Omental fat pad (tissue), 4 donors: Measurements from ENCODE around the gene PRAC2. TPM values are rescaled to one million over a fixed set of nuclear protein-coding genes. Genes with fewer than 3 reads are reported as not detected.

Experiments used
- ATAC-seq: fragments of 150-250 bp; one replicate; pipeline ENCODE4 v1.9.1; 2016; ENCODE audit warnings: mild to moderate bottlenecking, moderate library complexity; ENCODE audit not compliant: low FRiP score
- DNase-seq: peaks from one replicate; pipeline ENCODE4 v3.0.0-alpha.2; 2019; ENCODE audit warnings: low spot score
- CTCF ChIP-seq, 3 donors: fragments of 450-650 bp; IDR thresholded peaks; one replicate each; pipeline ENCODE4 v1.5.1; 2016 to 2017; ENCODE audit warnings: antibody characterized with exemption in 3 of 3, mild to moderate bottlenecking in 3 of 3, moderate library complexity in 2 of 3
- total RNA-seq, 4 donors: library from RNA; depleted of rRNA; stranded (reverse); fragments of >200 nt; gene quantifications; one replicate each; pipeline ENCODE4 v1.1.0, GENCODE V29; 2016

PRAC2 gene
- total RNA-seq, 4 donors from 2014 or later: not detected

GRCh38 chr17:48735062-48735351 lies 12.0 kb downstream of the PRAC2 start:
- DNase-seq: no peak
- no peak for TF ChIP-seq CTCF (IDR thresholded peaks at IDR 0.05)
- ATAC-seq: no peak

GRCh38 chr17:48737330-48738043 lies 14.5 kb downstream of the PRAC2 start:
- no peak for TF ChIP-seq CTCF (IDR thresholded peaks at IDR 0.05)
- ATAC-seq: no peak
- no peak for DNase-seq

GRCh38 chr17:48738424-48738802 lies 15.4 kb downstream of the PRAC2 start:
- TF ChIP-seq CTCF (IDR thresholded peaks at IDR 0.05): no peak
- no peak for ATAC-seq
- no peak for DNase-seq

GRCh38 chr17:48738803-48739526 lies 16.0 kb downstream of the PRAC2 start:
- DNase-seq (no peak), ATAC-seq (no peak)
- TF ChIP-seq CTCF (IDR thresholded peaks at IDR 0.05): no peak

- no peak for ATAC-seq
These were observed 17.6 kb downstream of the PRAC2 start for GRCh38 chr17:48740537-48740936.

GRCh38 chr17:48745381-48746275 lies 22.6 kb downstream of the PRAC2 start:
- no peak for ATAC-seq

More at GRCh38 chr17:48740537-48740936, 17.6 kb downstream of the PRAC2 start:
- TF ChIP-seq CTCF (IDR thresholded peaks at IDR 0.05): no peak
- DNase-seq: no peak

More at GRCh38 chr17:48745381-48746275, 22.6 kb downstream of the PRAC2 start:
- no peak for TF ChIP-seq CTCF (IDR thresholded peaks at IDR 0.05)
- DNase-seq: no peak
